K562 (cell line): ENCODE results near the gene CUL5. TPM values are rescaled to one million over a fixed set of nuclear protein-coding genes. Genes with fewer than 3 reads are reported as not detected.

Experiments used
- ATAC-seq: fragments of 200-7000 bp; cut with Tn5 transposase; 3 replicates; pipeline ENCODE4 v1.9.1; 2020; ENCODE audit warnings: moderate library complexity
- BruUV-seq: library from RNA; stranded (reverse); fragments of 400-500 nt; replicated peaks from 2 replicates; lab custom pipeline; 2021; lab: Mats Ljungman, UMichigan
- CTCF ChIA-PET: fragments of 300-600 bp; formaldehyde crosslinking; extraction: SDS; loops from one replicate; lab custom pipeline; 2021; ENCODE audit warnings: low intra/inter-chr PET ratio; lab: Yijun Ruan, JAX
- POLR2A ChIA-PET: fragments of 300-600, 350-650 bp; sonication (Branson Sonifier 250); formaldehyde crosslinking; extraction: SDS; loops from one replicate; lab custom pipeline; 2021; ENCODE audit warnings: antibody characterized with exemption, inconsistent platforms; lab: Yijun Ruan, JAX
- DNase-seq, 4 experiments: peaks; one replicate each; pipeline versions ENCODE4 v3.0.0 to v3.0.0-alpha.2; 2011 to 2018; ENCODE audit warnings: low spot score in 3 of 4, mixed read lengths in 3 of 4; ENCODE audit errors: extremely low read depth in 1 of 4
- FAIRE-seq: peaks from 2 replicates; lab custom pipeline; 2011; peaks lifted over from hg19 to GRCh38; lab: Jason Lieb, UNC
- H2AFZ ChIP-seq: 2 replicates; pipeline ENCODE4 v1.6.0; 2011; ENCODE audit warnings: low read depth, low read length, control low read depth, inconsistent platforms
- H3K27ac ChIP-seq: fragments of 200-600 bp; 3 replicates; pipeline ENCODE4 v1.8.0; 2011; ENCODE audit warnings: low read depth, mild to moderate bottlenecking, control low read depth, inconsistent platforms, low read length, moderate library complexity, mixed read lengths; ENCODE audit errors: extremely low read depth
- H3K27me3 ChIP-seq, 2 experiments: fragments of 300-600 bp in 1 of 2; 2 replicates in 1 of 2; 3 replicates in 1 of 2; pipeline versions ENCODE4 v1.6.0 to v1.8.0; 2011; ENCODE audit warnings: inconsistent platforms in 2 of 2, low read length in 2 of 2, mild to moderate bottlenecking in 1 of 2, mixed read lengths in 1 of 2, moderate library complexity in 1 of 2; ENCODE audit not compliant: control insufficient read depth in 2 of 2, insufficient read depth in 2 of 2
- H3K36me3 ChIP-seq: fragments of 300-600 bp; 3 replicates; pipeline ENCODE4 v1.8.0; 2011; ENCODE audit warnings: mild to moderate bottlenecking, low read length, inconsistent platforms; ENCODE audit not compliant: control insufficient read depth, insufficient read depth
- H3K4me1 ChIP-seq, 2 experiments: fragments of 200-600 bp in 1 of 2; replicated peaks in 1 of 2; 2 replicates in 1 of 2; 3 replicates in 1 of 2; pipeline versions ENCODE4 v1.5.1 to v1.8.0; 2011; ENCODE audit warnings: inconsistent platforms in 2 of 2, low read length in 2 of 2, mild to moderate bottlenecking in 1 of 2, mixed read lengths in 1 of 2, moderate library complexity in 1 of 2; ENCODE audit not compliant: control insufficient read depth in 2 of 2, insufficient read depth in 2 of 2
- H3K4me2 ChIP-seq: 2 replicates; pipeline ENCODE4 v1.6.1; 2011; ENCODE audit warnings: low read length, control low read depth, inconsistent platforms, mixed read lengths; ENCODE audit not compliant: insufficient read depth
- H3K4me3 ChIP-seq: fragments of 200-600 bp; sonication (generic), shearing (Covaris generic); 2 replicates; pipeline ENCODE4 v1.5.1; 2016; ENCODE audit warnings: control low read depth, inconsistent platforms
- H3K79me2 ChIP-seq: fragments of 200-600 bp; 3 replicates; pipeline ENCODE4 v1.8.0; 2011; ENCODE audit warnings: low read length, inconsistent platforms; ENCODE audit not compliant: control insufficient read depth, insufficient read depth
- H3K9ac ChIP-seq, 2 experiments: 2 replicates each; pipeline versions ENCODE4 v1.6.0 to v1.6.1; 2011; ENCODE audit warnings: low read depth in 2 of 2, low read length in 2 of 2, control low read depth in 1 of 2, inconsistent platforms in 1 of 2, mild to moderate bottlenecking in 1 of 2, mixed read lengths in 1 of 2; ENCODE audit not compliant: insufficient read depth in 1 of 2
- H3K9me1 ChIP-seq: one replicate; pipeline ENCODE4 v1.6.0; 2011; ENCODE audit warnings: inconsistent platforms, mild to moderate bottlenecking, low read length, moderate library complexity; ENCODE audit not compliant: control insufficient read depth, insufficient read depth
- H3K9me3 ChIP-seq: replicated peaks from 2 replicates; pipeline ENCODE4 v1.5.1; 2011; ENCODE audit warnings: low read depth, low read length, inconsistent platforms; ENCODE audit not compliant: control insufficient read depth, insufficient read depth
- H4K20me1 ChIP-seq: replicated peaks from 2 replicates; pipeline ENCODE4 v1.6.1; 2011; ENCODE audit warnings: low read length, inconsistent platforms, mixed read lengths; ENCODE audit not compliant: control insufficient read depth, insufficient read depth
- FOXK2 ChIP-seq, 2 experiments: fragments of 450-650 bp; IDR thresholded peaks in 1 of 2; conservative IDR thresholded peaks in 1 of 2; 2 replicates each; pipeline ENCODE4 v1.6.1; 2016; ENCODE audit warnings: low read depth in 2 of 2, mild to moderate bottlenecking in 1 of 2
- MLLT1 ChIP-seq, 2 experiments: fragments of 450-650 bp; IDR thresholded peaks; 2 replicates each; pipeline ENCODE4 v1.6.1; 2016
- PTRF ChIP-seq: fragments of 450-650 bp; IDR thresholded peaks from 2 replicates; pipeline ENCODE4 v1.6.1; 2016; ENCODE audit warnings: mild to moderate bottlenecking, missing genetic modification characterization, missing compliant biosample characterization
- WGBS: fragments of 100-300 bp; shearing (Covaris generic); methylation state at CpG from one replicate; pipeline ENCODE4 v1.1.6; 2016; ENCODE audit warnings: low coverage, mixed read lengths; ENCODE audit not compliant: insufficient coverage; ENCODE audit errors: missing lambda C conversion rate; 5-methylcytosine and 5-hydroxymethylcytosine counted together
- in situ Hi-C: fragments of 300-500 bp; cut with MboI; formaldehyde crosslinking; loops from 4 replicates; pipeline ENCODE4 v1.15.0; 2018; ENCODE audit warnings: inconsistent platforms, mixed read lengths
- intact Hi-C: fragments of 100-400 bp; cut with micrococcal nuclease; formaldehyde crosslinking; loops from 2 replicates; pipeline ENCODE4 v1.14.2; 2022
- polyA plus RNA-seq, 8 experiments: library from polyadenylated mRNA; depleted of rRNA in 4 of 8; stranded (reverse) in 5 of 8; unstranded in 3 of 8; fragments of >200 nt; fragmentation: Nextera tagmentation in 2 of 8; fragmentation: Illumina TruSeq in 1 of 8; extraction: Ambion mirVana in 2 of 8; extraction: Trizol in 1 of 8; gene quantifications; 2 replicates each; pipeline versions ENCODE4 v1.2.1 to v1.2.3, GENCODE V29; 2011 to 2014; ENCODE audit warnings: inconsistent platforms in 1 of 8, missing spikeins in 1 of 8
- total RNA-seq, 7 experiments: library from RNA; depleted of rRNA in 6 of 7; stranded (reverse); fragments of >200 nt in 6 of 7; fragmentation: Illumina TruSeq in 2 of 7; extraction: Trizol in 2 of 7; gene quantifications; 2 replicates each; pipeline versions ENCODE4 v1.2.1 to v1.2.3, GENCODE V29; 2011 to 2021; ENCODE audit warnings: low replicate concordance in 1 of 7
- TF ChIP-seq, protein P1 (sequence below): sonication (generic); formaldehyde crosslinking; IDR thresholded peaks from 2 replicates; pipeline ENCODE4 v1.8.0; 2023; ENCODE audit warnings: mild to moderate bottlenecking, missing genetic modification reagents
- TF ChIP-seq, protein P2 (sequence below): fragments of 450-650 bp; IDR thresholded peaks from 2 replicates; pipeline ENCODE4 v1.6.1; 2018; ENCODE audit not compliant: partially characterized antibody

Gene CUL5
- total and polyA plus RNA-seq, 9 of the 15 experiments (the other 6 are each of a cell fraction or from before 2014, with no cell fraction given) = 14.3 to 45.9 (median 23.0) TPM

GRCh38 chr11:108009497-108010370 is 1.0 kb downstream of the CUL5 start (continued):
- TF ChIP-seq, protein P1, sequence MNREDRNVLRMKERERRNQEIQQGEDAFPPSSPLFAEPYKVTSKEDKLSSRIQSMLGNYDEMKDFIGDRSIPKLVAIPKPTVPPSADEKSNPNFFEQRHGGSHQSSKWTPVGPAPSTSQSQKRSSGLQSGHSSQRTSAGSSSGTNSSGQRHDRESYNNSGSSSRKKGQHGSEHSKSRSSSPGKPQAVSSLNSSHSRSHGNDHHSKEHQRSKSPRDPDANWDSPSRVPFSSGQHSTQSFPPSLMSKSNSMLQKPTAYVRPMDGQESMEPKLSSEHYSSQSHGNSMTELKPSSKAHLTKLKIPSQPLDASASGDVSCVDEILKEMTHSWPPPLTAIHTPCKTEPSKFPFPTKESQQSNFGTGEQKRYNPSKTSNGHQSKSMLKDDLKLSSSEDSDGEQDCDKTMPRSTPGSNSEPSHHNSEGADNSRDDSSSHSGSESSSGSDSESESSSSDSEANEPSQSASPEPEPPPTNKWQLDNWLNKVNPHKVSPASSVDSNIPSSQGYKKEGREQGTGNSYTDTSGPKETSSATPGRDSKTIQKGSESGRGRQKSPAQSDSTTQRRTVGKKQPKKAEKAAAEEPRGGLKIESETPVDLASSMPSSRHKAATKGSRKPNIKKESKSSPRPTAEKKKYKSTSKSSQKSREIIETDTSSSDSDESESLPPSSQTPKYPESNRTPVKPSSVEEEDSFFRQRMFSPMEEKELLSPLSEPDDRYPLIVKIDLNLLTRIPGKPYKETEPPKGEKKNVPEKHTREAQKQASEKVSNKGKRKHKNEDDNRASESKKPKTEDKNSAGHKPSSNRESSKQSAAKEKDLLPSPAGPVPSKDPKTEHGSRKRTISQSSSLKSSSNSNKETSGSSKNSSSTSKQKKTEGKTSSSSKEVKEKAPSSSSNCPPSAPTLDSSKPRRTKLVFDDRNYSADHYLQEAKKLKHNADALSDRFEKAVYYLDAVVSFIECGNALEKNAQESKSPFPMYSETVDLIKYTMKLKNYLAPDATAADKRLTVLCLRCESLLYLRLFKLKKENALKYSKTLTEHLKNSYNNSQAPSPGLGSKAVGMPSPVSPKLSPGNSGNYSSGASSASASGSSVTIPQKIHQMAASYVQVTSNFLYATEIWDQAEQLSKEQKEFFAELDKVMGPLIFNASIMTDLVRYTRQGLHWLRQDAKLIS (CRISPR knock-in tag) = 0 out of 2 replicates have a peak, but pooled peaks have one; percentile 7
- no peak for TF ChIP-seq PTRF (tag)

GRCh38 chr11:108012139-108012725 is 3.5 kb downstream of the CUL5 start:
- peak overlapping the region in 1 of 2 experiments; percentile 100; a peak in 1 of 4 replicates for H3K9ac ChIP-seq
- no peaks in the 10 kb centered on the region for H3K9me3 ChIP-seq
- no peaks in the 10 kb centered on the region for H4K20me1 ChIP-seq
- no peaks in the 10 kb centered on the region for H3K27me3 ChIP-seq
- FAIRE-seq = no peak
- H3K79me2 ChIP-seq = peaks cover 86% of the 10 kb centered on the region
- peaks cover 22% of the 10 kb centered on the region for H3K36me3 ChIP-seq
- TF ChIP-seq, protein P2, sequence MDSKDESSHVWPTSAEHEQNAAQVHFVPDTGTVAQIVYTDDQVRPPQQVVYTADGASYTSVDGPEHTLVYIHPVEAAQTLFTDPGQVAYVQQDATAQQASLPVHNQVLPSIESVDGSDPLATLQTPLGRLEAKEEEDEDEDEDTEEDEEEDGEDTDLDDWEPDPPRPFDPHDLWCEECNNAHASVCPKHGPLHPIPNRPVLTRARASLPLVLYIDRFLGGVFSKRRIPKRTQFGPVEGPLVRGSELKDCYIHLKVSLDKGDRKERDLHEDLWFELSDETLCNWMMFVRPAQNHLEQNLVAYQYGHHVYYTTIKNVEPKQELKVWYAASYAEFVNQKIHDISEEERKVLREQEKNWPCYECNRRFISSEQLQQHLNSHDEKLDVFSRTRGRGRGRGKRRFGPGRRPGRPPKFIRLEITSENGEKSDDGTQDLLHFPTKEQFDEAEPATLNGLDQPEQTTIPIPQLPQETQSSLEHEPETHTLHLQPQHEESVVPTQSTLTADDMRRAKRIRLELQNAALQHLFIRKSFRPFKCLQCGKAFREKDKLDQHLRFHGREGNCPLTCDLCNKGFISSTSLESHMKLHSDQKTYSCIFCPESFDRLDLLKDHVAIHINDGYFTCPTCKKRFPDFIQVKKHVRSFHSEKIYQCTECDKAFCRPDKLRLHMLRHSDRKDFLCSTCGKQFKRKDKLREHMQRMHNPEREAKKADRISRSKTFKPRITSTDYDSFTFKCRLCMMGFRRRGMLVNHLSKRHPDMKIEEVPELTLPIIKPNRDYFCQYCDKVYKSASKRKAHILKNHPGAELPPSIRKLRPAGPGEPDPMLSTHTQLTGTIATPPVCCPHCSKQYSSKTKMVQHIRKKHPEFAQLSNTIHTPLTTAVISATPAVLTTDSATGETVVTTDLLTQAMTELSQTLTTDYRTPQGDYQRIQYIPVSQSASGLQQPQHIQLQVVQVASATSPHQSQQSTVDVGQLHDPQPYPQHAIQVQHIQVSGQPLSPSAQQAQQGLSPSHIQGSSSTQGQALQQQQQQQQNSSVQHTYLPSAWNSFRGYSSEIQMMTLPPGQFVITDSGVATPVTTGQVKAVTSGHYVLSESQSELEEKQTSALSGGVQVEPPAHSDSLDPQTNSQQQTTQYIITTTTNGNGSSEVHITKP = peak; percentile 87
- no peak for TF ChIP-seq FOXK2 (conservative IDR thresholded peaks at IDR 0.05 in 1 of 2, IDR thresholded peaks at IDR 0.05 in 1 of 2; ENCODE audit: low read depth in 2 of 2)
- TF ChIP-seq MLLT1 (IDR thresholded peaks at IDR 0.05) = 0 out of 4 replicates have a peak, but pooled peaks of 1 of the 2 experiments have one; percentile 31
- POLR2A ChIA-PET = interaction anchor here (0.5 to 1.4 kb wide), 4 partner anchors 9 to 205 kb away, joined by 3 to 5 read pairs (median 3); no protein-coding TSS in a partner anchor
- in situ Hi-C loops = no loop called here
- no peak for DNase-seq
- peak overlapping the region; percentile 90; the same call in 1 of the 2 replicates for H3K4me3 ChIP-seq
- peak overlapping the region; percentile 96 for H3K4me2 ChIP-seq
- CTCF ChIA-PET = no interaction called here
- no peak for ATAC-seq
- 59% methylated on average over 5 of the region's 5 CpGs for WGBS
- no peaks in the 10 kb centered on the region for H3K9me1 ChIP-seq
- H2AFZ ChIP-seq = no peak overlapping the region
- intact Hi-C loops = no loop called here
- no peak overlapping the region; the same call in 2 of the 3 replicates for H3K27ac ChIP-seq
- BruUV-seq = no TSS peak
- H3K4me1 ChIP-seq = peaks cover 36 to 37% of the 10 kb centered on the region in 2 experiments; a peak in 4 of 5 replicates
